GM20000 (cell line): ENCODE measurements around the gene SDHC.

ENCODE experiments used
- DNase-seq: peaks from one replicate; pipeline ENCODE4 v3.0.0; 2012; ENCODE audit warnings: low spot score
- TF ChIP-seq, protein P1 (sequence below): IDR thresholded peaks from 2 replicates; pipeline ENCODE4 v1.5.1; 2012; ENCODE audit warnings: mild to moderate bottlenecking, control low read depth; ENCODE audit errors: extremely low read depth, missing control alignments

Gene SDHC

GRCh38 chr1:161364332-161364731 is 50.2 kb downstream of the SDHC start:
- DNase-seq, result no peak
- TF ChIP-seq, protein P1, sequence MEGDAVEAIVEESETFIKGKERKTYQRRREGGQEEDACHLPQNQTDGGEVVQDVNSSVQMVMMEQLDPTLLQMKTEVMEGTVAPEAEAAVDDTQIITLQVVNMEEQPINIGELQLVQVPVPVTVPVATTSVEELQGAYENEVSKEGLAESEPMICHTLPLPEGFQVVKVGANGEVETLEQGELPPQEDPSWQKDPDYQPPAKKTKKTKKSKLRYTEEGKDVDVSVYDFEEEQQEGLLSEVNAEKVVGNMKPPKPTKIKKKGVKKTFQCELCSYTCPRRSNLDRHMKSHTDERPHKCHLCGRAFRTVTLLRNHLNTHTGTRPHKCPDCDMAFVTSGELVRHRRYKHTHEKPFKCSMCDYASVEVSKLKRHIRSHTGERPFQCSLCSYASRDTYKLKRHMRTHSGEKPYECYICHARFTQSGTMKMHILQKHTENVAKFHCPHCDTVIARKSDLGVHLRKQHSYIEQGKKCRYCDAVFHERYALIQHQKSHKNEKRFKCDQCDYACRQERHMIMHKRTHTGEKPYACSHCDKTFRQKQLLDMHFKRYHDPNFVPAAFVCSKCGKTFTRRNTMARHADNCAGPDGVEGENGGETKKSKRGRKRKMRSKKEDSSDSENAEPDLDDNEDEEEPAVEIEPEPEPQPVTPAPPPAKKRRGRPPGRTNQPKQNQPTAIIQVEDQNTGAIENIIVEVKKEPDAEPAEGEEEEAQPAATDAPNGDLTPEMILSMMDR, result no peak

- DNase-seq, result no peak
- TF ChIP-seq, protein P1, result no peak
These were observed 51.0 kb downstream of the SDHC start for GRCh38 chr1:161365207-161365606.

DNA sequence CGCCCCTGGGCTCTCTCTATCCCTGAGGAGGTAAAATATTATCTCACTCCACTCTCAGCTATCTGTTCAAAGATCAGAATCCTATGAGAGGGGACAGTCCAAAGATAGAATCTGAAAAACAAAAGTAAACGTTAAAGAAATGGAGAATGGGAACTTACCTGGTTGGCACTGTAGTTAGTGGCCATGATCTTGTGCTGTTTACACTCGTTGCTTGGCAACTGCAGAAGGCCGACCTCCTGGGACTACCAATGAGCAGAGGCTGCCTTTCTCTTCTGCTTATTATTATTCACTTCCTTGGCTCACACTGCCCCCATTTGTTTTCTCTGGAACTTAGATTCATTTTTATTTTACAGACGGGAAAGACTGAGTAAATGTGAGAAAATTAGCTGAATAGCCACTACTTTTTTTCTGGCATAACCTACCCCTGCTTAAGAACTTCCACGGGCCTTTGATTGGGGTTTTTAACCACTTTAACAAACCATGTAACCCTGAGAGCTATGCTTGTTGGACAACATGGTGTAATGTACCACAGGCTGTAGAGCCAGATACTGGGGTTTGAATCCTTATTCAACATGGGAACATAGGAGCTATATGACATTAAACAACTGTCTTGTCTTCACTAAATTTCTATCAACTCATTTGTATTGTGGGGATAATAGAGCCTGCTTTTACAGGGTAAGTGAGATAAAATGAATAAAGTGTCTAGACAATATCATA is 53.7 kb downstream of the SDHC start, which contains the start of gene CFAP126:
Gene CFAP126 (minus strand): TSS at position 193 of the 717 bp plus-strand sequence. CDS start 8 bp downstream, at position 185.
- TF ChIP-seq, protein P1, result no peak
- peak; percentile 81 for DNase-seq

- DNase-seq, result no peak
- TF ChIP-seq, protein P1, result no peak
These were observed 59.3 kb downstream of the SDHC start for GRCh38 chr1:161373442-161373841.

- TF ChIP-seq, protein P1, result no peak
- DNase-seq, result peak; percentile 17
These were observed 60.2 kb downstream of the SDHC start for GRCh38 chr1:161374373-161374772.

- no peak for DNase-seq
- TF ChIP-seq, protein P1, result no peak
These were observed 63.8 kb downstream of the SDHC start for GRCh38 chr1:161378014-161378413.

- TF ChIP-seq, protein P1, result no peak
These were observed 64.9 kb downstream of the SDHC start for GRCh38 chr1:161379071-161379470.

More at GRCh38 chr1:161379071-161379470, 64.9 kb downstream of the SDHC start:
- no peak for DNase-seq
